Breast epithelium (tissue), 4 donors: ENCODE data around the gene GRIN3A. TPM values are rescaled to one million over a fixed set of nuclear protein-coding genes. Genes with fewer than 3 reads are reported as not detected.
A peak's percentile ranks its signal among the peaks of the same experiment; 100 is the strongest.

Experiments
- DNase-seq, 2 donors: peaks; one replicate each; pipeline ENCODE4 v3.0.0-alpha.2; 2019; ENCODE audit warnings: low spot score in 2 of 2
- H3K27ac ChIP-seq, 2 donors: fragments of 200-600 bp; sonication (generic) in 1 of 2; one replicate each; pipeline ENCODE4 v1.5.1; 2016 to 2019; ENCODE audit warnings: mild to moderate bottlenecking in 1 of 2
- H3K27me3 ChIP-seq, 2 donors: fragments of 200-600 bp; sonication (generic) in 1 of 2; one replicate each; pipeline versions ENCODE4 v1.5.1 to v1.6.0; 2017 to 2019; ENCODE audit warnings: control low read depth in 1 of 2, mild to moderate bottlenecking in 1 of 2
- H3K36me3 ChIP-seq: fragments of 200-600 bp; one replicate; pipeline ENCODE4 v1.5.1; 2019
- H3K4me1 ChIP-seq, 2 donors: fragments of 200-600 bp; sonication (generic); one replicate each; pipeline ENCODE4 v1.5.1; 2016 to 2019; ENCODE audit warnings: control low read depth in 1 of 2
- H3K4me3 ChIP-seq, 3 donors: fragments of 200-600 bp; sonication (generic); 1 replicate in 2 of 3; 2 replicates in 1 of 3; pipeline ENCODE4 v1.5.1; 2016 to 2019; ENCODE audit warnings: mild to moderate bottlenecking in 3 of 3, moderate library complexity in 2 of 3
- H3K9me3 ChIP-seq, 2 donors: fragments of 200-600 bp; sonication (generic) in 1 of 2; one replicate each; pipeline ENCODE4 v1.5.1; 2016 to 2019; ENCODE audit warnings: control low read depth in 1 of 2
- POLR2A ChIP-seq: fragments of 450-650 bp; IDR thresholded peaks from one replicate; pipeline ENCODE4 v1.6.1; 2016; ENCODE audit warnings: antibody characterized with exemption, mild to moderate bottlenecking, moderate library complexity
- POLR2AphosphoS5 ChIP-seq, 3 donors: sonication (generic); formaldehyde crosslinking; IDR thresholded peaks; one replicate each; pipeline ENCODE4 v1.6.1; 2017; ENCODE audit warnings: antibody characterized with exemption in 3 of 3
- intact Hi-C: fragments of 100-400 bp; cut with DNase I; formaldehyde crosslinking; loops from one replicate; pipeline ENCODE4 v1.15.1; 2023; ENCODE audit warnings: low total_unique reads
- total RNA-seq, 3 donors: library from RNA; depleted of rRNA; stranded (reverse); fragments of >200 nt; gene quantifications; one replicate each; pipeline ENCODE4 v1.1.0, GENCODE V29; 2016
- TF ChIP-seq, protein P1 (sequence below), 3 donors: fragments of 450-650 bp; IDR thresholded peaks; one replicate each; pipeline ENCODE4 v1.5.1; 2016 to 2017; ENCODE audit warnings: antibody characterized with exemption in 3 of 3, mild to moderate bottlenecking in 3 of 3, moderate library complexity in 3 of 3

Gene GRIN3A
- total RNA-seq, 3 donors from 2014 or later, result under 0.01 to 0.15 TPM; not detected in 1

- no peak overlapping the region for H3K4me3 ChIP-seq
- no peak overlapping the region for H3K27ac ChIP-seq
- no peaks in the 10 kb centered on the region for H3K9me3 ChIP-seq
- DNase-seq, result no peak
- intact Hi-C loops, result no loop called here
- TF ChIP-seq POLR2A, result no peak
- TF ChIP-seq POLR2AphosphoS5 (IDR thresholded peaks at IDR 0.05), result no peak
- TF ChIP-seq, protein P1, sequence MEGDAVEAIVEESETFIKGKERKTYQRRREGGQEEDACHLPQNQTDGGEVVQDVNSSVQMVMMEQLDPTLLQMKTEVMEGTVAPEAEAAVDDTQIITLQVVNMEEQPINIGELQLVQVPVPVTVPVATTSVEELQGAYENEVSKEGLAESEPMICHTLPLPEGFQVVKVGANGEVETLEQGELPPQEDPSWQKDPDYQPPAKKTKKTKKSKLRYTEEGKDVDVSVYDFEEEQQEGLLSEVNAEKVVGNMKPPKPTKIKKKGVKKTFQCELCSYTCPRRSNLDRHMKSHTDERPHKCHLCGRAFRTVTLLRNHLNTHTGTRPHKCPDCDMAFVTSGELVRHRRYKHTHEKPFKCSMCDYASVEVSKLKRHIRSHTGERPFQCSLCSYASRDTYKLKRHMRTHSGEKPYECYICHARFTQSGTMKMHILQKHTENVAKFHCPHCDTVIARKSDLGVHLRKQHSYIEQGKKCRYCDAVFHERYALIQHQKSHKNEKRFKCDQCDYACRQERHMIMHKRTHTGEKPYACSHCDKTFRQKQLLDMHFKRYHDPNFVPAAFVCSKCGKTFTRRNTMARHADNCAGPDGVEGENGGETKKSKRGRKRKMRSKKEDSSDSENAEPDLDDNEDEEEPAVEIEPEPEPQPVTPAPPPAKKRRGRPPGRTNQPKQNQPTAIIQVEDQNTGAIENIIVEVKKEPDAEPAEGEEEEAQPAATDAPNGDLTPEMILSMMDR (IDR thresholded peaks at IDR 0.05), result no peak
- H3K4me1 ChIP-seq, result no peaks in the 10 kb centered on the region
- H3K27me3 ChIP-seq, result no peaks in the 10 kb centered on the region
- no peaks in the 10 kb centered on the region for H3K36me3 ChIP-seq
These were observed 15.3 kb upstream of the GRIN3A start for GRCh38 chr9:101753716-101754115.

GRCh38 chr9:101751895-101752294, 13.4 kb upstream of the GRIN3A start:
- H3K4me3 ChIP-seq, result no peak overlapping the region
- H3K27me3 ChIP-seq, result no peaks in the 10 kb centered on the region
- DNase-seq, result no peak
- H3K27ac ChIP-seq, result no peak overlapping the region
- H3K9me3 ChIP-seq, result no peaks in the 10 kb centered on the region
- no peaks in the 10 kb centered on the region for H3K36me3 ChIP-seq
- intact Hi-C loops, result no loop called here
- TF ChIP-seq POLR2A, result no peak
- TF ChIP-seq POLR2AphosphoS5 (IDR thresholded peaks at IDR 0.05), result no peak
- TF ChIP-seq, protein P1 (IDR thresholded peaks at IDR 0.05), result no peak
- no peaks in the 10 kb centered on the region for H3K4me1 ChIP-seq

DNA sequence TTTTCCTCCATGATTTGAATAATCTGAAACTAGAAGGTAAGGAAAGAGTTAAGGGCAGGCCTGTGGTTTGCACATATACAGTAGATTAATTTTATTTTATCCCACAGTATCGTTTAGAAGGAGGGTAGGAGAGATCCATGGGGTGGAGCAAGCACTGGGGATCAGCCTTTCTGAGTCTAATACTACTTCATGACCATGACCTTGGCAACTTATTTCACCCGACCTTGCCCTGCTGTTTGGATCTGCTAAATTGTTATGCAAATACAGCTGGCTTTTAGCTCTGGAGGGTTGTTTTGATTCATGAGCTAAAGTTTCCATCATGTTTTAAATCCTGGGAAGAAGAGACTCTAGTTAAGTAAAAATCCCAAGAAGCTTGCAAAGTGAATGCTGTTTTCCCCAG, 864 bp upstream of the GRIN3A start:
- H3K36me3 ChIP-seq, result no peaks in the 10 kb centered on the region
- no peak for TF ChIP-seq POLR2A
- TF ChIP-seq POLR2AphosphoS5 (IDR thresholded peaks at IDR 0.05), result no peak
- TF ChIP-seq, protein P1 (IDR thresholded peaks at IDR 0.05), result no peak
- no peak overlapping the region for H3K27ac ChIP-seq
- DNase-seq, result no peak
- H3K9me3 ChIP-seq, result no peaks in the 10 kb centered on the region
- H3K4me3 ChIP-seq, result no peak overlapping the region
- no peaks in the 10 kb centered on the region for H3K4me1 ChIP-seq
- peaks cover 0 to 58% of the 10 kb centered on the region in 2 donors for H3K27me3 ChIP-seq
- intact Hi-C loops, result no loop called here

DNA sequence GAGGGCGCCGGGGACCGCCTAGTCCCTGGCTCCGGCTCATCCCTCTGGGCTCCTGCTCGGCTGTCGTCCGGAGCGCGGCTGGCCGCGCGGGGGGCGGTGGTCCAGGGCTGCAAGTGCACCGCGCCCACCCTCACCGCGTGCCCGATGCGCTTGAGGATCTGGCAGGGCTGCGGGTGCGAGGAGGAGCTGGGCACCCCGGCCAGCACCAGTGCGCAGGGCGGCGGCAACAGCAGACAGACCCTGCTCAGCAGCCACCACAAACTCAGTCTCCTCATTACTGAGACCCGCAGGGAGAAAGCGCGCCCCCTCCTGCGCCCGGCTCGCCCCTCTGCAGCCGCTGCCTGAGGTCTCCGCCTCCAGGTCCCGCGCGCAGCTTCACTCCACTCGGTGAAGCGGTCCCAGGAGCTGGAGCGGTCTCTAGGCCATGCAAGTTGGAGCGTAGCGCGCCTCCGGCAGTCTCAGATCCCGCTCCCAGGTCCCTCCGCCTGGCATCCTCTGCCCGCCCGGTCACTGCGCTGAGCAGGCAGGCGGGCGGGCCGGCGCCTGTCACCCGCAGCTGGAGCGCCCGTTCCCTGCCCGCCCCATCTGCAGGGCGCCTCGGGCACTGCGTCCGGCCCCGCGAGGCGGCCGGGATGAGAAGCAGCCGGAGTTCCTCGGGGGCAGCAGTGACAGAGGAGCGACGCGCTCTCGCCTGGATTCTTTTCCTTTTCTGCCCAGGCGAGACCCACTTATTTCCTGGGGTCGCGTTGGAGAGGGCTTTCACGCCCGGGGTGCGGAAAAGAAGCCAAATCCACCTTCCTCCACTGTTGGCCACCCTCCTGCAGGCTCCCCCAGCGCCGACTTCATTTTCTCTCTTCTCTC, 512 bp downstream of the GRIN3A start:
- Histone ChIP-seq H3K4me1 (no peaks in the 10 kb centered on the region), H3K27ac (no peak overlapping the region), H3K27me3 (peaks cover 0 to 58% of the 10 kb centered on the region in 2 donors), H3K36me3 (no peaks in the 10 kb centered on the region), H3K4me3 (peak overlapping the region; percentile 38 to 56 (median 46)), H3K9me3 (no peaks in the 10 kb centered on the region)
- DNase-seq, result no peak
- intact Hi-C loops, result no loop called here
- no peak for TF ChIP-seq POLR2A
- no peak for TF ChIP-seq POLR2AphosphoS5 (IDR thresholded peaks at IDR 0.05)
- TF ChIP-seq, protein P1 (IDR thresholded peaks at IDR 0.05), result no peak

GRCh38 chr9:101737165-101737704, 1.2 kb downstream of the GRIN3A start:
- no peaks in the 10 kb centered on the region for H3K9me3 ChIP-seq
- TF ChIP-seq POLR2AphosphoS5 (IDR thresholded peaks at IDR 0.05) (no peak), POLR2A (no peak)
- TF ChIP-seq, protein P1 (IDR thresholded peaks at IDR 0.05), result no peak

More at GRCh38 chr9:101737165-101737704, 1.2 kb downstream of the GRIN3A start:
- Histone ChIP-seq H3K4me1 (no peaks in the 10 kb centered on the region), H3K36me3 (no peaks in the 10 kb centered on the region), H3K27me3 (peaks cover 0 to 58% of the 10 kb centered on the region in 2 donors), H3K4me3 (peak overlapping the region in 2 of 3 donors; percentile 46 to 56), H3K27ac (no peak overlapping the region)
- no peak for DNase-seq
- intact Hi-C loops, result no loop called here
